ENCODE measurements around the gene SLC17A8. TPM values are rescaled to one million over a fixed set of nuclear protein-coding genes. Genes with fewer than 3 reads are reported as not detected.
A peak's percentile ranks its signal among the peaks of the same experiment; 100 is the strongest.
"Not testable (repeated sequence)": the region's sequence is repeated elsewhere in the genome, so short reads cannot be mapped to it uniquely, and the experiment has no call there.

SLC17A8 gene
- total RNA-seq = not detected in 2 replicates

- TF ChIP-seq CTCF (IDR thresholded peaks at IDR 0.05; ENCODE audit: insufficient read depth, low read depth, low read length) = no peak
- DNase-seq (ENCODE audit: low read depth) = no peak
- H3K4me3 ChIP-seq (ENCODE audit: low read depth, low read length) = no peak within 1 kb of the TSS
Measured at GRCh38 chr12:100356644-100357223, at the start of gene SLC17A8. Gene SLC17A8, plus strand, starts transcription at chr12:100357074. Its CDS starts 318 bp downstream, at chr12:100357392.

- H3K4me3 ChIP-seq (ENCODE audit: low read depth, low read length); DNase-seq (ENCODE audit: low read depth): not testable (repeated sequence)
Measured at GRCh38 chr12:100308138-100308537, 48.7 kb upstream of the SLC17A8 start.

GRCh38 chr12:100311317-100311716 is 45.6 kb upstream of the SLC17A8 start:
- DNase-seq (ENCODE audit: low read depth) = no peak
- H3K4me3 ChIP-seq (ENCODE audit: low read depth, low read length) = no peak overlapping the region
- no peak for TF ChIP-seq CTCF (IDR thresholded peaks at IDR 0.05; ENCODE audit: insufficient read depth, low read depth, low read length)

- TF ChIP-seq CTCF (IDR thresholded peaks at IDR 0.05; ENCODE audit: insufficient read depth, low read depth, low read length) = no peak
- H3K4me3 ChIP-seq (ENCODE audit: low read depth, low read length) = no peak overlapping the region
- no peak for DNase-seq (ENCODE audit: low read depth)
Measured at GRCh38 chr12:100317371-100317770, 39.5 kb upstream of the SLC17A8 start.

GRCh38 chr12:100324498-100324897 is 32.4 kb upstream of the SLC17A8 start:
- no peak for DNase-seq (ENCODE audit: low read depth)
- no peak overlapping the region for H3K4me3 ChIP-seq (ENCODE audit: low read depth, low read length)
- no peak for TF ChIP-seq CTCF (IDR thresholded peaks at IDR 0.05; ENCODE audit: insufficient read depth, low read depth, low read length)

GRCh38 chr12:100326208-100326607 is 30.7 kb upstream of the SLC17A8 start:
- H3K4me3 ChIP-seq (ENCODE audit: low read depth, low read length) = no peak overlapping the region
- TF ChIP-seq CTCF (IDR thresholded peaks at IDR 0.05; ENCODE audit: insufficient read depth, low read depth, low read length) = no peak
- DNase-seq (ENCODE audit: low read depth) = peak; percentile 5

GRCh38 chr12:100329800-100330199 is 27.1 kb upstream of the SLC17A8 start:
- no peak for DNase-seq (ENCODE audit: low read depth)
- no peak for TF ChIP-seq CTCF (IDR thresholded peaks at IDR 0.05; ENCODE audit: insufficient read depth, low read depth, low read length)
- H3K4me3 ChIP-seq (ENCODE audit: low read depth, low read length) = no peak overlapping the region

Measured in fibroblast of villous mesenchyme (primary cell).